Fibroblast of mammary gland (primary cell): ENCODE results near the gene PLCL2.
"Not testable (repeated sequence)": the region's sequence is repeated elsewhere in the genome, so short reads cannot be mapped to it uniquely, and the experiment has no call there.

ENCODE experiments used
- DNase-seq: peaks from one replicate; pipeline ENCODE4 v3.0.0-alpha.2; 2010; ENCODE audit warnings: low read depth
- H3K4me3 ChIP-seq: 2 replicates; pipeline ENCODE4 v1.5.1; 2011; ENCODE audit warnings: low read depth, mild to moderate bottlenecking, low read length, moderate library complexity; ENCODE audit not compliant: control insufficient read depth
- CTCF ChIP-seq: conservative IDR thresholded peaks from 2 replicates; pipeline ENCODE4 v1.5.1; 2011; ENCODE audit warnings: low read depth, low read length, inconsistent platforms; ENCODE audit not compliant: control insufficient read depth, insufficient read depth

The PLCL2 gene

GRCh38 chr3:16978234-16978920 lies 93.6 kb downstream of the PLCL2 start:
- TF ChIP-seq CTCF = no peak
- DNase-seq = peak; percentile 62
- no peak overlapping the region for H3K4me3 ChIP-seq

DNA sequence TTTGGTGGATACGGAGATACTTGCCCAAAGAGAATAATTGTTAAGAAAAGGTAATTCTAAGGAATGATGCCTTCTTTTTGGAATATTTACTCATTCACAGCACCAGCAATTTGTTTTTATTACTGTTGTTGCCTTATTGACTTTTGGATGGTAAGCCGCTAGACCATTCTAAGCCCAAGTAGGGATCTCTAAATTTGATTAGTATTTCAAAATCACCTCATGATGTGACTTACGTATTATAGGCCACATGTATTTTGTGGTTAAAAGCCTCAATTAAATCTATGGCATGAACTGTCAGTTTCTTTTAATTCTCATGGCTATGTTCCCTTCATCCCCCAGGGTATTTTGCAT lies 94.1 kb downstream of the PLCL2 start:
- no peak for DNase-seq
- no peak for TF ChIP-seq CTCF

DNA sequence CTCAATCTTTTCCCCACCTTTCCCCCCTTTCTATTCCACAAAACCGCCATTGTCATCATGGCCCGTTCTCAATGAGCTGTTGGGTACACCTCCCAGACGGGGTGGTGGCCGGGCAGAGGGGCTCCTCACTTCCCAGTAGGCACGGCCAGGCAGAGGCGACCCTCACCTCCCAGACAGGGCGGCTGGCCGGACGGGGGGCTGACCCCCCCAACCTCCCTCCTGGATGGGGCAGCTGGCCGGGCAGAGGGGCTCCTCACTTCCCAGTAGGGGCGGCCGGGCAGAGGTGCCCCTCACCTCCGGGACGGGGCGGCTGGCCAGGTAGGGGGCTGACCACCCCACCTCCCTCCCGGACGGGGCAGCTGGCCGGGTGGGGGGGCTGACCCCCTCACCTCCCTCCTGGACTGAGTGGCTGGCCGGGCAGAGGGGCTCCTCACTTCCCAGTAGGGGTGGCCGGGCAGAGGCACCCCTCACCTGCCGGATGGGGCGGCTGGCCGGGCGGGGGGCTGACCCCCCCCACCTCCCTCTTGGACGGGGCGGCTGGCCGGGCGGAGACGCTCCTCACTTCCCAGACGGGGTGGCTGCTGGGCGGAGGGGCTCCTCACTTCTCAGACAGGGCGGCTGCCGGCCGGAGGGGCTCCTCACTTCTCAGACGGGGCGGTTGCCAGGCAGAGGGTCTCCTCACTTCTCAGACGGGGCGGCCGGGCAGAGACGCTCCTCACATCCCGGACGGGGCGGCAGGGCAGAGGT lies 95.2 kb downstream of the PLCL2 start:
- H3K4me3 ChIP-seq, DNase-seq: not testable (repeated sequence)

More for the DNA sequence above, 94.1 kb downstream of the PLCL2 start:
- H3K4me3 ChIP-seq = no peak overlapping the region

- H3K4me3 ChIP-seq, DNase-seq: not testable (repeated sequence)
Measured at GRCh38 chr3:16980526-16980925, 95.8 kb downstream of the PLCL2 start.

DNA sequence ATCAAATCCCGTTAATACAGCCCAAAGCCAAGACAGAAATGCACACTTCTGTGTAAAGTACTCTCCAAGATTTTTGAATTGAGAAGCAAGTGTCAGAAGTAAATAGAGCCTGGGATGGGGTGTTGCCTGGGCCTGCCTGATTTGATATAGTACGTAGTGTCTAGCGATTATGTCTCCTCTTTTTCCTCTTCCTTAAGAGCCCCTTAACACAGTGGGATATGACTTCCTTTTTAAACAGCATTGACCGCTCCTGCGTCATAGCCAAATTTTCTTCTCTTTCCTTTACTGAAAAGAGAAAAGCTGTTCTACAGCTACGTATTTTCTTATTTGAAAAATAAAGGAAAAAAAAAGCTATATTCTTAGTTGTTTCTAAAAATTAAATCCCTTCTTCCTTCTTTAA lies 97.7 kb downstream of the PLCL2 start:
- H3K4me3 ChIP-seq = no peak overlapping the region
- no peak for DNase-seq
- TF ChIP-seq CTCF = no peak

DNA sequence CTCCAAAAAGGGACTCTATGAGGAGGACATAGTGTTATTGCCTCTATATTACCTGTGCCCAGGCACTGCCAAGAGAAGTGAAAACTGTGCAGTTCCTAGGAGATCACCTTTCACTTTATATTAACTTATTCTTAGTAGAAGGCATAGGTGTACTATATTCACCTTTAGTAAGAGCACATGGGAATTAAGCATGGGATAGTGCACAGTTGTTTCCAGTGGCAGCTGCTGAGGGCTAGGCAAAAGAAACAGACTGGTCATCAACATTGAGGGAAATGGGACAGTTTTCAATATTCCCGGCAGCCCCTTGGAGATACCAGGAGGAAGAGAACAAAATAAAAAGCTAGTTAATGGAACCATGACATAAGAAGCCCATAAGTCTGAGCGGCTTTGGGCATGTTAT lies 100.9 kb downstream of the PLCL2 start:
- no peak for DNase-seq
- no peak for TF ChIP-seq CTCF
- no peak overlapping the region for H3K4me3 ChIP-seq

- TF ChIP-seq CTCF = no peak
- no peak for DNase-seq
- H3K4me3 ChIP-seq = no peak overlapping the region
Measured at GRCh38 chr3:16987141-16987540, 102.4 kb downstream of the PLCL2 start.

DNA sequence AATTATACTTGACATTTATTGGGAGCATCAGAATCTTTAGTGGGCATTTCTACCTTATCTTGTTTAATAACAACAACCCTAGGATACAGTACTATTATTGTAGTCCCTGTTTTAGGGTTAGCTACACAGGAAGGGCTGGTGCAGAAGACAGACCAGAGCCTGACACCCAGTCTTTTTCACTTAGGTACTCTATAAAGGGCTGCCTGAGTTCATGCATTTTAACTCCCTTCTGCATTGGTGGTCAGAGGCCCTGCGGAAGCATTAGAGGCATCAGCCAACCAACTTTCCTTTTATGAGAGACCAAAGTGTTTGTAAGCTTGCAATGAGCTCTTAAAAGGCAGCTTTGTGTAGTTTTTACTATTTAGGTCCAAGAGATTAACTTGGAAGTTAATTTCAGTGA lies 105.4 kb downstream of the PLCL2 start:
- DNase-seq = no peak
- no peak for TF ChIP-seq CTCF

More for the DNA sequence above, 105.4 kb downstream of the PLCL2 start:
- no peak overlapping the region for H3K4me3 ChIP-seq
